Measurements from ENCODE around the gene MORF4L2.
"Not testable (repeated sequence)": the region's sequence is repeated elsewhere in the genome, so short reads cannot be mapped to it uniquely, and the experiment has no call there.

MORF4L2 gene

GRCh38 chrX:103674531-103675454 is 11.7 kb downstream of the MORF4L2 start:
- DNase-seq: no peak

DNA sequence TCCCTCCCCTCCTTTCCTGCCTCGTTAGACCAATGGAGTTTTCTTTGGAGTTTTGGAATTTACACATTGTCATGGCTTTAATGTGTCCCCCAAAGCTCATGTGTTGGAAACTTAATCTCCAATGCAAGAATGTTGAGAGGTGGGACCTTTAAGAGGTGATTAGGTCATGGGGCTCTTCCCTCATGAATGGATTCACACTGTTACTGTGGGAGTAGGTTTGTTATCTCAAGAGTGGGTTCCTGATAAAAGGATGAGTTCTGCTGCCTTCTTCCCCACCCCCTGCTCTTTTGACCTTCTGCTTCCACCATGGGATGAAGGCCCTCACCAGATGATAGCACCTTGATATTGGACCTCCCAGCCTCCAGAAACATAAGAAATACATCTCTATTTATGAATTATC is 16.8 kb downstream of the MORF4L2 start:
- no peak for DNase-seq

GRCh38 chrX:103666202-103667107 is 20.0 kb downstream of the MORF4L2 start:
- no peak for DNase-seq

- DNase-seq: no peak
Measured at GRCh38 chrX:103663981-103664762, 22.3 kb downstream of the MORF4L2 start.

DNA sequence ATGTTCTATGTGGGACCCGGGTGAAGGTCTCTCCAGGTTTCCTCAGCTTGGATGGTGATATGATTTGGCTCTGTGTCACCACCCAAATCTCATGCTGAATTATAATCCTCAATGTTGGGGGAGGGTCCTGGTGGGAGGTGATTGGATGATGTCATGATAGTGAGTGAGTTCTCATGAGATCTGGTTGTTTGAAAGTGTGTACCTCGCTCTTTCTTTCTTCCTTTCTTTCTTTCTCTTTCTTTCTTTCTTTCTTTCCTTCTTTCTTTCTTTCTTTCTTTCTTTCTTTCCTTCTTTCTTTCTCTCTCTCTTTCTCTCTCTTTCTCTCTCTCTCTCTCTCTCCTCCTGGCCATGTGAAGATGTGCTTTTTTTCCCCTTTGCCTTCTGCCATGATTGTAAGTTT is 27.0 kb downstream of the MORF4L2 start:
- not testable (repeated sequence) for DNase-seq

DNA sequence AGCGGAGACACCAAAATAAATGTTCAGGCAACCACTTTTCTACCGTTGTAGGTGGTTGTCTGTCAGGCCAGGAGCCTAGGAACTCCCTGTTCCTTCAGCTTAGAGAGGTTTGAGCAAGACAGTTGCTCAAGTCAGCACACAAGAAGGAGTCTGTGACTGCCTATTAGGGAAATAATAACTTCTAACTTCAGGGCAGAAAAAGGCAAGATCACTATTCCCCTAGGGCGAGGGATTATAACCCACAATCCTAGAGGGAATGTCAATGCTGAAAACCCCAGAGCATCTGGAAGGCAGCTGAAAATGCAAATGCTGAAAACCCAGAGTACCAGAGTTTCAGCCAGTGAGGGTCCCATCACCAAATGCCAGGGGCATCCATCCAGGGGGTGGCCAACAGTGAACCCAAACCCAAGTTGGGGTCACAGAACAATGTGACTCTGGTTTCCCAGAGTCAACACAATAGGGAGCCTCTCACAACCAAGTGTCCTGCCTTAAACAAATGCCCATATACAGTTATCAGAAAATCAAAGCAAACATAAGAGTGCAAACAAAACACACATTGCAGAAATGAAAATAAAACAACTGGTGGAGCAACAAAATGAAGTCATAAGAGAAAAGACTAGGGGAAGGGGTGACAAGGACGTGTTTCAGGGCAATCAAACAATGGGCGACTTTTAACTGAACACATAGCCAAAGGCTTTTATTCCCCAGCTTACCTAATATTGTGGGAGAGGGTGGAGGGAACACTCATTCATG is 27.6 kb downstream of the MORF4L2 start:
- DNase-seq: no peak

DNA sequence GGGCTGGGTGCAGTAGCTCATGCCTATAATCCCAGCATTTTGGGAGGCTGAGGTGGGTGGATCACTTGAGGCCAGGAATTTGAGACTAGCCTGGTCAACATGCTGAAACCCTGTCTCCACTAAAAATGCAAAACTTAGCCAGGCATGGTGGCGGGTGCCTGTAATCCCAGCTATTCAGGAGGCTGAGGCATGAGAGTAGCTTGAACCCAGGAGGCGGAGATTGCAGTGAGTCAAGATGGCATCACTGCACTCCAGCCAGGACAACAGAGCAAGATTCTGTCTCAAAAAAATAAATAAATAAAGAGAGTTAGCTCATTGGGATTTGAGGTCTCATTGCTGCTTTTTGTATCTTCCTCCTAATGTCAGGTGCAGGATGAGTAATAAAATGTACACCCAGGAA is 29.4 kb downstream of the MORF4L2 start:
- DNase-seq: not testable (repeated sequence)

- DNase-seq: no peak
Measured at GRCh38 chrX:103656617-103657016, 29.9 kb downstream of the MORF4L2 start.

DNA sequence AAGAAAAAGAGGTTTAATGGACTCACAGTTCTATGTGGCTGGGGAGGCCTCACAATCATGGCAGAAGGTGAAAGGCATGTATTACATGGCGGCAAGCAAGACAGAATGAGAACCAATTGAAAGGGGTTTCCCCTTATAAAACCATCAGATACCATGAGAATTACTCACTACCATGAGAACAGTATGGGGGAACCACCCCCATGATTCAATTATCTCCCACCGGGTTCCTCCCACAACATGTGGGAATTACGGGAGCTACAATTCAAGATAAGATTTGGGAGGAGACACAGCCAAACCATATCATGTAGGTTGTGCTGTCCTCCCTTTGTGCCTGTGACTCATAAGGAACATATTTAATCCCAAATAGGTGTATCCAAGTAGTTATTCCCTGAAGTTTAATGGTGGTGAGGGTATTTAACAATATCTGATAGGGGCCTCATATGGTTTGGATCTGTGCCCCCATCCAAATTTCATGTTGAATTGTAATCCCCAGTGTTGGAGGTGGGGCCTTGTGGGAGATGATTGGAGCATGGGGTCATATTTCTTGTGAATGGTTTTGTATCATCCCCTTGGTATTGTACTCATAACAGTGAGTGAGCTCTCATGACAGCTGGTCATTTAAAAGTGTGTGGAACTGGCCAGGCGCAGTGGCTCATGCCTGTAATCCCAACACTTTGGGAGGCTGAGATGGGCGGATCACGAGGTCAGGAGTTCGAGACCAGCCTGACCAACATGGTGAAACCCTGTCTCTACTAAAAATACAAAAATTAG is 31.1 kb downstream of the MORF4L2 start:
- DNase-seq: not testable (repeated sequence)

DNA sequence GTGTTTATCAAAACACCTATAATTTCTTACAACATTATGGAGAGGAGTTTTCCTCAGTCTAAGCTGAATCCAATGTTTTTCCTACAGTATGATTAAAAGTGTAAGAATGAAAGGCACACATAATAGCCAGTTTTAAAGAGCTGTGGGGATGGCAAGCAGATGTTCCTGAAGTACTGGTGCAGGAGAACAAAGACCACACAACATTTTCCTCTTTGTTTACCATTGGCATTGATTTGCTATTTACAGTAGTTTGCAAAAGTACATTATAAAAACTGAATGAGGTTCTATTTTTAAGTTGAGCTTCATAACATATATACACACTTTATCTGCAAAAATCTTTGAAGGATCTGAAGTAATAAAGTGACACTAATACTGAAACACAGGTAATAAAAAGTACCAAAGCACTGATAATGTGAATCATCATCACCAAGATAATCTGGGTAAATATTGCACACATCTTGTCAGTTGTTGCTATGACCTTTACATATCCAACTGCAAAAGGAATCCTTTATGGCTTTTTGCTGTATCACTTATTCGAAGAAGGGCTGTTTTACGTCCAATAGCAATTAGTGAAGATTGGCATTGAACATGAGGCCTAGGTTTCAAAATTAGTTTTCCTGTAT is 35.2 kb downstream of the MORF4L2 start:
- DNase-seq: no peak

- no peak for DNase-seq
Measured at GRCh38 chrX:103647630-103648029, 38.9 kb downstream of the MORF4L2 start.

DNA sequence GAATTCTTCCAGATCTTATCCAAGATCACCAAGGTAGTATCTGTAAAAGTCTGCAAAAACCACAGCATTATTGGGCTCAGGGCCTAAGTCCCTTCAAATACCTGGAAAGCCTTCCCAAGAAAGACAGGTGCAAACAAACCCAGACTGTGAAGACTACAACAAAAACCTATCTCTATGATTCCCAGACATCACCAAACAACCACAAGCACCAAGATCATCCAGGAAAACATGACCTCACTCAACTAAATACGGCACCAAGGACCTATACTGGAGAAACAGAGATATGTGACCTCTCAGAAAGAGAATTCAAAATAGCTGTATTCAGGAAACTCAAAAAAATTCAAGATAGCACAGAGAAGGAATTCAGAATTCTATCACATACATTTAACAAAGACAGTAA is 42.4 kb downstream of the MORF4L2 start:
- no peak for DNase-seq

DNA sequence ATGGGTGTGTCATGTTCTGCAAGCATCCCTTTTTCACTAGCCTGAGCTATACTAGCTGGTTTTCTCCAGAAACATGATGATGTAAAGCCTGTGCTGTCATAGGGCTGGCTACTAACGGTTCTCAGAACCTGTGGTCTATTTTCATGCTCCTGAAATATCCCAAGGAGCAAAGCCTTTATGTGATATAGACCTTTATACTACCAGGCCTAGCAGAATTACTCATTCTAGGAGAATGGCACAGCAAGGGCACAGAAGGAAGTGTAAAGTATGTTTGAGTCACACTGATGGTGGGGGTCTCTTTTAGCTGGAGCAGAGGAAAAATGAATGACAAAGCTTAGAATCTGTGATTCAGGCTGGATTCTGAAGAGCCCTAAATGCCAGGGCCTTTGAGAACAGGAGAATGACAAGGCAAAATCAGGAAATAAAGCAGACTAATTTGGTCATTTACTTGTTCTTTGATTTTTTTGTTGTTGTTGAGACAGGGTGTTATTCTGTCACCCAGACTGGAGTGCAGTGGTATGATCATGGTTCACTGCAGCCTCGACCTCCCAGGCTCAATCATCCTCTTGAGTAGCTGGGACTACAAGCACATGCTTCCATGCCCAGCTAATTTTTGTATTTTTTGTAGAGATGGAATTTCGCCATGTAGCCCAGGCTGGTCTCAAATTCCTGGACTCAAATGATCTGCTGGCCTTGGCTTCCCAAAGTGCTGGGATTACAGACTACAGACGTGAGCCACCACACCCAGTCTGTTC is 45.9 kb downstream of the MORF4L2 start:
- no peak for DNase-seq

DNA sequence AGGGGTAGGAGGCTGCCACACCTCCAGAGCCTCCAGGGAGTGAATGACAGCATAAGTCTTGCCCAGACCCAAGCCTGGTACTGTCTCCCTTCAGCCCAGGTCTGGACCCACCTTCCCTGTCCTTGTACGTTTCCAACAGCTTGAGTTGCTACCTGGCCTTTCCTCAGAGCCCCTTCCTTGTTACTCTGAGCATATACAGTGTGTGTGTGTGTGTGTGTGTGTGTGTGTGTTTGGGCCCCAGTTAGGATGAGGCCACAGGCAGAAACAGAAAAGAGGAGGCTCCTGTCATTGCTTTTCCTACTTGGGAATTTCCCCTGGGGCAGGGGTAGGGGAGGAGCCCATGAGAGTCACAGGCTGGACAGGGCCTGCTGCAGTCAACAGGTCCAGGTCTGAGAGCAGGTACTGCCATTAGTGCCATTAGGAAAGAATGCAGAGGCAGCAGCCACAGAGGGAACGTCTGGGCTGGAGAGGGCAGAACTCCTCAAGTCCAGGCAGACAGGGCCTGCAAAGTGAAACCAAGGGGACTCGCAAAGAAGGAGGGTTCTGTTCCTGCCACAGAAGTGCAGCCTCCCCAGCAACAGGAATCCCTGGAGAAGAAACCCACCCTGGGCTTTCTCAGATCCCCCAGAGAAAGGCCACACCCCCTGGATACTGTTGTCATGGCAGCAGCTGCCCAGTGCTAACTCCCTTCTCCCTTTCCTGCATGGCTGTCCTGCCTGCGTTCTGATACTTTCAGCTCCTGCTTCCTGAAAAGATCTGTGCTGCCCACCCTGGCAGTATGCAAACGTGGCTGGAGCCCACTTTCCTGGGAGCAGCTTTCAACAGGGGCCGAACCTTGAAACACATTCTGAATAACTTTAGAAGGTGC is 47.8 kb downstream of the MORF4L2 start:
- not testable (repeated sequence) for DNase-seq

DNA sequence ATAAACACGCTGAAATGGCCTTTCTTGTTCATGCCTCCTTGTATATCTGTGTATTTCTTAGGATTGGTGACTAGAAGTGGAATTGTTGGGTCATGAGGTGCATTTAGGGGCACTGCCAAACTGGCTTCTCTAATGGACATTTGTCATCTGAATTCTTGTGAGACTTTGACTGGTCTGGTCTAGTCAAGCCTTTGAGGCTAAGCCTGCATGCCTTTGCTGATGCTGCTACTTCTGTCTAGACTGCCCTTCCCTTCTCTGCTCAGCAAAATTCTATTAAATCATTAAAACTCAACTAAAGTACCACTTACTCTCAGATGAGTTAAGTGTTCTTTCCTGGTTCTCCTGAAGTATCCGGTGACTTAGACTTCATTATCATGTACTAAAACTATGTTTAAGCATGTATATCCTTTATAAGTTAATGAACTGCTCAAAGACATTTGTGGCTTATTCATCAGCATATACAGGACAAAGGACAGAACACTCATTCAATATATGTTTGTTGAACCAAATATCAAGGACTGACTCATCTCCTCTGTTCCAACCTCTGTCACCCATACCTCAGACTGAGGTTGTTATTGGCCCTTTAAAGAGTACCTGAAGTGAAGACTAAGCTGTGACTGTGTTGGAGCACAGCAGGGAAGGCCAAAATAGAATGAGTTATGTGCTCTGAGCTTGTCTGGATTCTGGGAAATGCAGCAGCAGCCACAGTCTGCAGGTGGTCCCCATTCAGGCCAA is 48.7 kb downstream of the MORF4L2 start:
- no peak for DNase-seq

DNA sequence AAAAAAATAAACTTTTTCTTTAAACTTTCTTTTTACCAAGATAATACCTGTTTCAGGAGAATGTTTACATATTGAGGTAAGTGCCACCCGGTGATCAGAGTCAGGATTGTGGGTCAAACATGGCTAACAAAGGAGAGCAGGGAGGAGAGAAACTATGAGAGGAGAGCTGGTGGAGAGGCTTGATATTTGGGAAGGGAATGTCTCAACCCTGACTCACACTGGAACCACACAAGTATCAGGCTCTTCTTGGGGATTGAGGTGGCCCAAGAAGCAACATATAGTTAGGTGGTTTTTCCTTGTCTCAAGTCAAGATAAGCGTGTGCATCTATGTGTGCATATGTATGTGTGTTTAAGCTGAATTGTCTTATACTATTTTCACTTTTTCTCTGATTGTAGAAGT is 51.1 kb downstream of the MORF4L2 start:
- DNase-seq: no peak

DNA sequence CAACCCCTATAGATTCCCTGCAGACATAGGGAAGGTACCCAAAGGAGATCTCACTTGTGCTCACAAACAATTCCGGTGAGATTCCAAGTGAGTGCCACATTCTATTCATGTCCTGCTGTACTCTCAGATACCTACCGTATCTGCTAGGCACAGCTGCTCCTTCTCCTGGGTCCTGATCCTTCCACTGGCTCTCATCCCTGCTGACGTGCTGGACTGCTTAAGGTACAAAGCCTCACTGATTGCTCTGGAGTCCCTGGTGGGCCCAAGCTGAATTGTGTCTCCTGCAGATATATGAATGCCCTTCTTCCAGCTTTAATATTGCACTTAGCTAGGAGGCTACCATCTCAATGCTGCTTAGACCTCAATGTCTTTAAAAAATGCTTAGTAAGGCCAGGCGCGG is 55.4 kb downstream of the MORF4L2 start:
- no peak for DNase-seq

DNA sequence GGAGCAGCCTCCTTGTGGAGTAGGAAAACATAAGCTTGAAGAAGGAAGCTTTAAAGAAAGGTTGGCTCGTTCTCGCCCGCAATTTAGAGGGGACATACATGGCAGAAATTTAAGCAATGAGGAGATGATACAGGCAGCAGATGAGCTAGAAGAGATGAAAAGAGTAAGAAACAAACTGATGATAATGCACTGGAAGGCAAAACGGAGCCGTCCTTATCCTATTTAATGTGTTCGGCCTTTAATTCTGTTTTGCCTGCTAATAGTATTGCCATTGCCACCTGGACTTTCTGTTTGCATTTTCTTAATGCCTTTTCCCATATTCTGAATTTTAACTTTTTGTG is 56.4 kb downstream of the MORF4L2 start:
- no peak for DNase-seq
